Erythroblast (primary cell): ENCODE results near the gene RREB1.

ENCODE experiments used
- DNase-seq, 2 experiments: peaks; one replicate each; lab custom pipeline; 2025; lab: John Stamatoyannopoulos, UW
- GATA1 ChIP-seq: IDR thresholded peaks from 2 replicates; pipeline ENCODE4 v1.6.1; 2011; ENCODE audit warnings: low read depth, mild to moderate bottlenecking, control low read depth, low read length, moderate library complexity
- POLR2A ChIP-seq: IDR thresholded peaks from 2 replicates; pipeline ENCODE4 v1.6.1; 2011; ENCODE audit warnings: mild to moderate bottlenecking, low read length

RREB1 gene

DNA sequence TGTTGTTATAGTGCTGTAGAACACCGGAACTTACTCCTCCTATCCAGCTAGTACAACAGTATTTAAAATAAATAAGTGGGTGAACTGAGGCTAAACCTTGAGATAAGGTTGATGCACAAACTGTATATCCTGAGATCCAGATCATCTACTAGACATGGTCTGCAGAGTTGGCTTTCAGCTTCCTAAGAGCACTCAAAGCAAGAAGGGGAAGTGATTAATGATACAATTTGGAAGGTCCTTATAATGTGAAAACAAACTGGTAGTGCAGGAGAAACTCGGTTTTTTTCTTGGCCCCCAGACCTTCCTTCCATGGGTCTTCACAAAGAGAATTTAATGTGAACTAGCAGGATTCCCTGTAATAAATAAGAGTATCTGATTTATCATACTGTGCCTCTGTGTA, 27.4 kb upstream of the RREB1 start:
- no peak for DNase-seq
- TF ChIP-seq GATA1: no peak

DNA sequence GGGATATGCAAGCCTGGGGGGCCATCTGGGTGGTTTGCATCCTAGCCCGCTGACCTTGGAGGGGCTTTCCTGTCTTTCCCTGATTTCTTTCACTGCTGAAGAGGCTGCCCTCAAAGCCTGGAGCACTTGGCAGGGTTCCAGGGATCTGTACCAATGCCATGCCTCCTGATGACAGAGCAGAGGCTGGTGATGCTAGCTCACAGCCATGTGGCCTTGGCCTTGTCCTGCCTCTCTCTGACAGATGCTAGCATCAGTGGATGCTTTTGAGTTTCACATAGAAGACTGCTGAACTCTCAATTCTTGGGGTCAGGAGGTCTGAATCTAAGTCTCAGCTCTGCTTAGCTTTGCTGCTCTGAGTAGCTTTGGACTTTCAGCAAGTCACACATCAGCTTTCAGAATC, 21.9 kb upstream of the RREB1 start:
- DNase-seq: peak in 1 of 2 experiments; percentile 40
- TF ChIP-seq POLR2A: no peak
- no peak for TF ChIP-seq GATA1

DNA sequence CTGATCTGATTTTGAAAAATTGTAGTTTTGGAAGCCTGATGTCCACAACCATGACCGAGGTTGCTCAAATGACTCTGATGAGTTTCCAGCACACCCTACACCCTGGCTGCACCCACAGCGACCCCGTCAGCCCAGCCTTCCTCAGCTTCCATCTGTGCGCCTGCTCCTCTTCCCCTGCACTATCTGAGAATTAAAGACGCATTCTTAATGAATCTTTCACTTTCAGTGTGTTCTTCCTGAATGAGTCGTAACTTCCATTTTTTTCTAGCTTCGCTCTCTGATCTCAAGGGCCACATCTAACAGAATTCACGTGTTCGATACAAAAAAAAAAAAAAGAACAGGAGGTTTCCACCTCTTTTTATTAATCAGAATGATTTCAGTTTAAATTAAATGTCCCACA, 21.3 kb upstream of the RREB1 start:
- no peak for TF ChIP-seq POLR2A
- TF ChIP-seq GATA1: no peak
- DNase-seq: peak; percentile 31 to 45

DNA sequence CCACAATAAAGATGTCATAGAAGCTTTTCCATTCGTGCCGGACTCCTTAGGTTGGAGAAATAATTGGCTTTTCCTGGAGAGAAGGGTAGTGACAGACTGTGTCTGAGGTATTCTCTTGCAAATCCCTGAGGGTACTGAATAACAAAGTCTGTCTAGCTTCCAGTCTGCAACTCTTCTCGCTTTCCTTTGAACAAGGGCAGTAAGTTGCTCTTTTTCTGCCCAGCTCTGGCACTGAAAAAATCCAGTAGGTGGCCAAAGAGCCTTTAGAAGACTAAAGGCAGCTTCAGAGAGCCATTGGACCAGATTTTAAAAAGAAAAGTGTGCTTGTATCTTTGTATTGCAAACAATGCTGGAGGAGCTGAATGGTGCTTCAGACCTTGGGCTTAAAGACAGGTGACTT, 20.7 kb upstream of the RREB1 start:
- TF ChIP-seq GATA1 (no peak), POLR2A (no peak)
- peak; percentile 31 to 39 for DNase-seq

DNA sequence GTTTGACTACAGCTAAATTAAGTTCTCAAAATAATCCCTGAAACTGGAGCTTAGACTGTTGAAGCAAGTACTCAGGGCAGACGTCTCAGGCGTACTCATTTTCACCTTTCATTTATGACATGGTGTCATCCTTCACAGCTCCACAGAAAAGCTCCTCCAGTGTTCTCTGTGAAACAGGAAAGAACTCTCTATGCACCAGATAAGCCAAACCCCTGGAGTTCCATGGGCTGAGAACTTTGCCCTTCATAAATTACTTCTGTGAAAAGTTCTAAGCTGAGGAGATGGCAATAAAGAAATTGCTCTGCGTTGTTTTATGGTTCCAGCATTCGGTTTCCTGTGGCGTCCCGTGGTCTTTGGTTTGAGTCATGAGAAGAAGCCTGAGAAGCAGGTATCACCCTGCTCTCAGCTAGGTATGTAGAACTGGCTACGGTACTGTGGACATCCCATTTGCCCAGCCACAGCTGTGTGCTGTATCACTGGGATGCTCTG, 20.2 kb upstream of the RREB1 start:
- TF ChIP-seq POLR2A (no peak), GATA1 (no peak)
- DNase-seq: no peak

DNA sequence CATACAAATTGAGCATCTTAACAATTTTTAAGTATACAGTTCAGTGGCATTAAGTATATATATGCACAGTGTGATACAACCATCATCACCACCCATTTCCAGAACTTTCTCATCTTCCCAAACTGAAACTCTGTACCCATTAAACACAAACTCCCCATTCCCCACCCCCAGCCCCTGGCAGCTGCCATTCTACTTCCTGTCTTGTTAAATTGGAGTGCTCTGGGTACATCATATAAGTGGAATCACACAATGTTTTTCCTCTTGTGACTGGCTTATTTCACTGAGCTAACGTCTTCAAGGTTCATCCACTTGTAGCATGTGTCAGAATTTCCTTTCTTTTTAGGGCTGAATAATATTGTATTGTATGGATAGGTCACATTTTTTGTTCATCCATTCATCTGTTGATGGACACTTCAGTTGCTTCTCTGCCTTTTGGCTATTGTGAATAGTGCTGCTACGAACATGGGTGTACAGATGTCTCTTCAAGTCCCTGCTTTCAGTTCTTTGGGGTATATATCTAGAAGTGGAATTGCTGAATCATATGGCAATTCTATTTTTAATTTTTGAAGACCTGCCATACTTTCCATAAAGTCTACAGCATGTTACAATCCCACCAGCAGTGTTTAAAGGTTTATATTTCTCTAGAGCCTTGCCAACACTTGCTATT, 19.6 kb upstream of the RREB1 start:
- no peak for DNase-seq
- TF ChIP-seq POLR2A: peak; percentile 27
- TF ChIP-seq GATA1: no peak

DNA sequence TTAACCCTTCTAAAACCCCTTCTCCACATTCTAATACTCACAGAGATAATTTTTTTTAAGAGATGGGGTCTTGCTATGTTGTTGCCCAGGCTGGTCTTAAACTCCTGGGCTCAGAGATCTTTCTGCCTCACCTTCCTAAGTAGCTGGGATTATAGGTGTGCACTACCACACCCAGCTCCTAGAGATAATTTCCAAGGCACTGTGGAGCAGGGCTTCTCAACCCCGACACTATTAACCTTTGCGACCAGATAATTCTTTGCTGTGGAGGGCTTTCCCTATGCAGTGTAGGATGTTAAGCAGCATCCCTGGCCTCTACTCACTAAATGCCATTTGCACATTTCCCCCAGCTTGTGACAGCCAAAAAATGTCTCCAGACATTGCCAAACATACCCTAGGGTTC, 8.8 kb upstream of the RREB1 start:
- TF ChIP-seq GATA1: no peak
- no peak for TF ChIP-seq POLR2A
- no peak for DNase-seq

DNA sequence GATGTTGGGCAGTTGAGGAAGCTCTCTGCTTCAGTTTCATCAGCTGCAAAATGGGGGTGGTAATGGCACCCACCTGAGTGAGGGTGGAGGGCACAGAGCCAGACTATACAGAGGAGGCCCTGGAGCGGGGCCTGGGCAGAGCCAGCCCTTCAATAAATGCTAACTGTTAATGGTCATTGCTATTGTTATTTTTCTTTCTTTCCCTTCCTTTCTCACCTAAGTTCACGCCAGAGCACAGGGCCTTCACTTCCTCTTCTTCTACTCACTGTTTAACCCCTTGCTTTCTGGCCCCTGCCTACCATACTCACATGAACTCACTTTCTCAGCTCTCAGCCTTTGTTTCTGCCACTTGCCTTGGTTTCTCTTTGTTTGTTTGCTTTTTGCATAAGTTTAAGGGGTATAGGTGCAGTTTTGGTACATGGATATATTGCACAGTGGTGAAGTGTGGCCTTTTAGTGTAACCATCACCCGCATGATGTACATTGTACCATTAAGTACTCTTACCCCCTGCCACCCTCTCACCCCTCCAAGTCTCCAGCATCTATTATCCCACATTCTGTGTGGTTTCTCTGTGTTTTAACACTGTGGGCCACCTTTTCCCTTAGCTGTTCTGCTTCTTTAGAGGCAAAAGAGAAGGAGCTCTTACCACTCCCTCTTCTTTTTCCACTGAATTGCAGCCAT, 7.5 kb upstream of the RREB1 start:
- TF ChIP-seq GATA1 (no peak), POLR2A (no peak)
- no peak for DNase-seq

DNA sequence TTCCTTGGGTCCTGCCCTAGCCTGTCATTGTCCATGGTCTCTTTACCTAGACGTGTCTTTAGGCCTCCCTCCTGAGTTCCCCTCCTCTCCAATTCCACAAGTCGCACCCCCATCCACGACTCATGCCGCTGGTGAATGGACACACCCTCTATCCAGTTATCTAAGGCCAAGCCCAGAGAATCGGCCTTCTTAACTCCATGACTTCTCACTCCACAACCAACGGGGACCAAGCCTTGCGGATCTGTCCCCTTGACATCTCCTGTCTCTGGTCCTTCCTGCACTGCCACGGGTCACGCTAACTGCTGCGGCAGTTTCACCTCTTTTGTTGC, 7.0 kb upstream of the RREB1 start:
- DNase-seq: peak; percentile 31 to 35
- TF ChIP-seq POLR2A: no peak
- TF ChIP-seq GATA1: no peak

DNA sequence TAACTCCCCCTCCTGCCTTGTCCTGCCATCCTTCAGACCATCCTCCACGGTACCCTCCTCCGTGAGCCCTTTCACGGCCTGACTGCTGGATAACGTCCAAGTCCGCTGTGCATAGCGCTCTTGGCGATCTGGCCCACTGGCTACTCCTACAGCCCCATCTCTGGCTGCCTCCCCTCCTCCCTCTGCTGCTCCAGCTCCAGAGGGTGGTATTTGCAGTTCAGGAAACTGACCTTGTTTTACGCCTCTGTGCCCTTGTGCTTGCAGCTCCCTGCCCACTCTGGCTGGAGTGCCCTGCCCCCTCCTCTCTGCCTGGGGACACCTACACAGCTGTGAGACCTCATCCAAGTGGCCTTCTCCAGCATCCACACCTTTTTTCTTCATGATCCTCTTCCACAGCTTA, 6.5 kb upstream of the RREB1 start:
- DNase-seq: no peak
- no peak for TF ChIP-seq GATA1
- no peak for TF ChIP-seq POLR2A

DNA sequence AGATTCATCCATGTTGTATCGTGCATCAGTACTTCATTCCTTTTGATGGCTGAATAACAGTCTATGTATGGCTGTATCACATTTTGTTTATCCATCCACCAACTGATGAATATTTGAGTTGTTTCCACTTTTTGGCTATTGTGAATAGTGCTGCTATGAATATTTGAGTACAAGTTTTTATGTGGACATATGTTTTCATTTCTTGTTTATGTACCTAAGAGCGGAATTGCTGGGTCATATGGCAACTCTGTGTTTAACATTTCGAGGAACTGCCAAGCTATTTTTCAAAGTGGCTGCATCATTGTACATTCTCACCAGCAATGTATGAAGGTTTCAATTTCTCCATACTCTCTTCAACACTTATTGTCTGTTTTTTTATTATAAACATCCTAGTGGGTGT, 3.0 kb upstream of the RREB1 start:
- TF ChIP-seq GATA1: no peak
- no peak for TF ChIP-seq POLR2A
- DNase-seq: no peak

DNA sequence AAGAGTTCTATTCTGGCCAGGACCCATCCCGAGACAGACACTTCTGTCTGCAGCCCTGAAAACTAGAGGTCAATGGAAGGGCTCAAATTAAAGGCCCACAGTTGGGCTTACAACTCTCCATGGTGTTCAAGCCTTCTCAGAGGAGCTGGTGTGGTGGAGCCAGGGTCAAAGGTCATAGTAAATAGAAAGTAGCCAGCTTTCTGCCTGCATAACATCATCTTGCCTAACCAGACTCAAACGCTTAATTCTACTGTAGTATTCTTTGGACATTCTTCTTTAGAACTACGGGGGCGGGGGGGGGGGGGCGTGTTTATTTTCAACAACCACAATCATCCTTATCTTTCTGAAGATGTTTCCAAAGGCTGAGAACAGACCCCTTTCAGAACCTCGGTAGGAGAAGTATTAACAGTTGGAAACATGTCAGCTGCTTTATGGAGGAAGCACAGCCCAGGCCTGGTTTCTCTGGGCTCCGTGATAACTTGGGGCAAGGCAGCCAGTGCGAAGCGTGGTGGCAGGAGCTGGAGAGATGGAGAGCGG, 1.5 kb upstream of the RREB1 start:
- DNase-seq: peak; percentile 47 to 64
- no peak for TF ChIP-seq GATA1
- TF ChIP-seq POLR2A: no peak

DNA sequence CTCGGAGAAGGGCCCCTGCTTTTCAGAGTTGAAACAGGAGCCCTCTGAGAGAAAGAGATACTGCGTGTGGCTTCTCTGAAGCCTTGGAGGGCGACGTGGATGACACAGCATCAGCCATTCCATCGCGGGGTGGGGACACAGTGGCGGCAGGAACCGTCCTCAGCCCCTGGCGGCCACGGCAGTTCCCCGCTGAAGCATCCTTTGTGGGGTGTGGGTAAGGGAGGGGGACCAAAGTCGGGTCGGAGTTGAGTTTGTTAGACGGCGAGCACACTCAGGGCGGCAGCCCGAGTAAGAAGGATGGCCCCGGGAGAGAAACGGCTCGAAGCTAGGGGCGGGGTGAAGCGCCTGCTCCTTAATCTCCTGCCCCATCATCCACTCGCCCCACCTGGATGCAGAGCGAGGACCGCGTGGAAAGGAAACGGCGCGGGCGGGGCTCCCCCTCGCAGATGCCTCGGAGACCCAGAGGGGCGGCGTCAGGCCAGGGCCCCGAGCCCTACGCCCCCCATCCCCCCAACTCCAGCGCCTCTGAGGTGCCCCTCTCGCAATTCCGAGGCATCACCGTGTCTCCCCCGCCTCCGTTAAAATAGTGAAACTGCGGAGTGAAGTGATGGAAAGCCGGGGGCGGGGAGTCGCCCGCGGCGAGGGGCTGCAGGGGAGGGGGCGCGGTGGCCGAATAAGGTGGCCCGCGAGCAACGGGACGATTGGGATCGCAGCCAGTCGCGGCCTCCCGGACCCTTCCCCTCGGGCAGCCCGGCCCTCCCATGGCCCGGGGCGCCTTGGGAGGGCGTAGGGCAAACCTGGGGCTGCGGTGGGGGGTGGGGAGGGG, 796 bp upstream of the RREB1 start:
- DNase-seq: peak; percentile 88 to 92

DNA sequence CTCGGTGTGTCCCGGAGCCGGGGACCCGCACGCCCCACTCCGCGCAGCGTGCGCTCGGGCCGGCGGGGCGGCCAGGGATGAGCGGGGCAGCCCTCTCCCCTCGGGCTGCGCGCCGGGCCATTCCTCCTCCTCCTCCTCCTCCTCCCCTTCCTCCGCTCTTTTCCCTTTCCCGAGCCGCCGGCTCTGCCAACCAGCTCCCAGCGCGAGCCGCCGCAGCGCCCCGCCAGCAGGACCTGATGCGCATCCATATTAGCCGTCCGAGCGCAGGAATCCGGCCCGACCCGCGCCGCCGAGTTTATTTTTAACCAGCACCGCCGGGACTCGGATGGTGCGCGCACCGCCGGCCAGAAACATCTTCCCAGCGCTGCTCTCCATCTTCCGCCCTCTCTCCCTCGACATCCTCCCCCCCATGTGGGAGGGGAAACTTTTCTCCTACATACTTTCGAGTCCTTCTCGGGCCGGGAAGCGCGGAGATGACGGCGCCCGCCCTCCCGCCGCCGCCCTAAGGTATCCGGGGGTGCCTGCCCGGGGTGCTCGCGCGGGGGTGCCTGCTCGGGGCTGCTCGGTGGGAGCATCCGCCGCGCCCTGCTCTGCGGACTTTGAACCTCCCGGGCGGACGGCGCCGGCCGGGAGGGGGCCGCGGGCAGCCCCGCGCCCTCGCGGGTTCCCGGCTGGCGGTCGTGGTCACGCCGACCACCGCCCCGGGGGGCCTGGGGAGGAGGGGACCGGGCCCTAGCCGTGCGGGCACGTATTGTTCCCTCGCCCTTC, 619 bp downstream of the RREB1 start:
- peak; percentile 10 for TF ChIP-seq POLR2A
- no peak for TF ChIP-seq GATA1
- DNase-seq: peak; percentile 53 to 71

More for the DNA sequence above, 796 bp upstream of the RREB1 start:
- no peak for TF ChIP-seq GATA1
- TF ChIP-seq POLR2A: peak; percentile 76
